Astrocyte (in vitro differentiated cells and primary cell): ENCODE measurements around the gene BIRC3. TPM values are rescaled to one million over a fixed set of nuclear protein-coding genes. Genes with fewer than 3 reads are reported as not detected.

Source experiments
- DNase-seq: peaks from one replicate; pipeline ENCODE4 v3.0.0-alpha.2; 2010; ENCODE audit warnings: low read depth
- FAIRE-seq: peaks from 2 replicates; lab custom pipeline; 2011; peaks lifted over from hg19 to GRCh38; lab: Jason Lieb, UNC
- H2AFZ ChIP-seq: 2 replicates; pipeline ENCODE4 v1.6.0; 2012; ENCODE audit warnings: low read depth, low read length, inconsistent platforms
- H3K27ac ChIP-seq: 2 replicates; pipeline ENCODE4 v1.5.1; 2011; ENCODE audit warnings: low read depth, low read length, inconsistent platforms
- H3K27me3 ChIP-seq: 2 replicates; pipeline ENCODE4 v1.6.0; 2011; ENCODE audit warnings: low read length, inconsistent platforms; ENCODE audit not compliant: insufficient read depth
- H3K36me3 ChIP-seq: 2 replicates; pipeline ENCODE4 v1.5.1; 2011; ENCODE audit warnings: low read length, inconsistent platforms; ENCODE audit not compliant: insufficient read depth
- H3K4me1 ChIP-seq: 2 replicates; pipeline ENCODE4 v1.5.1; 2011; ENCODE audit warnings: low read length, inconsistent platforms; ENCODE audit not compliant: insufficient read depth
- H3K4me2 ChIP-seq: 2 replicates; pipeline ENCODE4 v1.6.0; 2012; ENCODE audit warnings: low read length, inconsistent platforms
- H3K4me3 ChIP-seq: 2 replicates; pipeline ENCODE4 v1.5.1; 2011; ENCODE audit warnings: low read depth, mild to moderate bottlenecking, low read length, inconsistent platforms; ENCODE audit not compliant: insufficient read depth
- H3K79me2 ChIP-seq: 2 replicates; pipeline ENCODE4 v1.6.0; 2012; ENCODE audit warnings: mild to moderate bottlenecking, low read length, inconsistent platforms; ENCODE audit not compliant: insufficient read depth
- H3K9ac ChIP-seq: 2 replicates; pipeline ENCODE4 v1.6.0; 2012; ENCODE audit warnings: mild to moderate bottlenecking, low read length, inconsistent platforms
- H3K9me3 ChIP-seq: 2 replicates; pipeline ENCODE4 v1.5.1; 2012; ENCODE audit warnings: low read depth, mild to moderate bottlenecking, low read length, inconsistent platforms; ENCODE audit not compliant: insufficient read depth
- H4K20me1 ChIP-seq: 2 replicates; pipeline ENCODE4 v1.6.0; 2012; ENCODE audit warnings: low read length, inconsistent platforms; ENCODE audit not compliant: insufficient read depth
- H3K27ac Mint-ChIP-seq: one replicate; pipeline ENCODE4 v1.8.0; 2021; ENCODE audit warnings: mild to moderate bottlenecking, mixed read lengths; ENCODE audit not compliant: unreplicated experiment
- H3K27me3 Mint-ChIP-seq: one replicate; pipeline ENCODE4 v1.8.0; 2021; ENCODE audit warnings: low read depth, mixed read lengths; ENCODE audit not compliant: unreplicated experiment
- H3K36me3 Mint-ChIP-seq: one replicate; pipeline ENCODE4 v1.8.0; 2021; ENCODE audit warnings: low read depth, mixed read lengths; ENCODE audit not compliant: unreplicated experiment
- H3K4me1 Mint-ChIP-seq: one replicate; pipeline ENCODE4 v1.8.0; 2021; ENCODE audit warnings: low read depth, mixed read lengths; ENCODE audit not compliant: unreplicated experiment
- H3K4me3 Mint-ChIP-seq: one replicate; pipeline ENCODE4 v1.8.0; 2021; ENCODE audit warnings: mild to moderate bottlenecking, moderate library complexity, mixed read lengths; ENCODE audit not compliant: unreplicated experiment
- H3K9me3 Mint-ChIP-seq: one replicate; pipeline ENCODE4 v1.8.0; 2021; ENCODE audit warnings: mild to moderate bottlenecking, mixed read lengths; ENCODE audit not compliant: unreplicated experiment
- CTCF ChIP-seq: IDR thresholded peaks from 2 replicates; pipeline ENCODE4 v1.5.1; 2011; ENCODE audit warnings: low read depth, mild to moderate bottlenecking, inconsistent platforms, low read length, moderate library complexity; ENCODE audit not compliant: insufficient read depth
- EZH2 ChIP-seq: IDR thresholded peaks from 2 replicates; pipeline ENCODE4 v1.6.1; 2012; ENCODE audit warnings: mild to moderate bottlenecking, low read length, inconsistent platforms; ENCODE audit not compliant: insufficient read depth
- total RNA-seq: library from RNA; stranded (reverse); gene quantifications from 2 replicates; pipeline ENCODE4 v1.2.1, GENCODE V29; 2021

The BIRC3 gene
- total RNA-seq, 1 donor from 2014 or later: 2.6 TPM

DNA sequence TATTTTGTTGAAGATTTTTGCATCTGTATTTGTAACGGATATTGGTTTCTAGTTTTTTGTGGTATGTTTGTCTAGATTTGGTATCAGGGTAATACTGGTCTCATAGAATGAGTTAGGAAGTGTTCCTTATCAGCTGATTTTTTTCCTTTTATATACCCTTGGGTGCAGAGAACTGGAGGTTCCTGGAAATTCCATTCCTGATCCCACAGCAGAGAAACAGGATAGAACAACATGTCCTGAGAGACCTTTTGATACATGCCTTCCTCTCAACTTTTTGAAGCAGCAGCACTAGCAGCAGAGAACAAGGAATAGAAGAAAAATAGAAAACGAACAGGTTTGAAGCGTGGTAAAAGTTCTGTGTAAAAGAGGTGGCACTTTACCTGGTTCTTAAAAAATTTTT, 66.6 kb downstream of the BIRC3 start:
- FAIRE-seq: no peak
- Histone ChIP-seq H3K9ac (no peak overlapping the region), H3K27ac (no peak overlapping the region), H3K4me3 (no peak overlapping the region), H3K4me2 (no peak overlapping the region), H3K9me3 (no peaks in the 10 kb centered on the region), H3K79me2 (no peaks in the 10 kb centered on the region), H2AFZ (no peak overlapping the region), H3K4me1 (no peaks in the 10 kb centered on the region), H3K27me3 (no peaks in the 10 kb centered on the region), H4K20me1 (peaks cover 10% of the 10 kb centered on the region), H3K36me3 (peaks cover 45% of the 10 kb centered on the region)
- Mint-ChIP-seq H3K36me3 (peaks cover 25% of the 10 kb centered on the region), H3K4me3 (no peak overlapping the region), H3K4me1 (peaks cover 22% of the 10 kb centered on the region), H3K27ac (no peak overlapping the region), H3K9me3 (peaks cover 2% of the 10 kb centered on the region), H3K27me3 (no peaks in the 10 kb centered on the region)
- DNase-seq: no peak
- no peak for TF ChIP-seq CTCF
- TF ChIP-seq EZH2: no peak

DNA sequence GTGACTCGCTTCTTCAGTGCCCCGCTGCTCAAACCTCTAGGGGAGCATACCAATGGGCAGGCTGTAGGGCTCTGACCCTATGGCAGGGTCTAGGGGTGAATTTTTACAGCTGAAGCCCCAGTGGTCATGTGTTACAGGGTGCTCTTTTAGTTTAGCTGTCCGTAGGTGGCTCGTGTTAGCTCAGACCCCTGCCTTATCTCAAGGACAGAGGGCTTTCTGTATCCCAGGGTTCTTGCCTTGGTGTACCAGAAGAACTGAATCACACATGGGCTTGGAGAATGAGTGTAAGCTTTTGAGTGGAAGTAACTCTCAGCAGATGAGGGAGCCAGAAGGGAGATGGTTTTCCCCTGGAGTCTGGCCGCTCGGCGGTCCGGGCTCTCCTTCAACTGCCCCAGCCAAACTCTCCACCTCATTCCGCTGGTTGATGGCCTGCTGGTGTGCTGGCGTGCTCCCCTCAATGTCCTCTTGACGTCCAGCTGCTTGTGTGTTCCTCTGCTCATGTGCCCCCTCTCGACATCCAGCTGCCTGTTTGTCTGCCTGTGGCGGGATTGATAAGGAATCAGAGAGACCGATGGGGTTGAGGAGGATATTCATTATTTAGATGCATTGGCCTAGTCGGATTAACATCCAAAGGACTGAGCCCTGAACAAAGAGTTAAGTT, 67.3 kb downstream of the BIRC3 start:
- TF ChIP-seq EZH2 (no peak), CTCF (no peak)
- DNase-seq (no peak), FAIRE-seq (no peak)
- H3K4me1 ChIP-seq: no peaks in the 10 kb centered on the region
- no peaks in the 10 kb centered on the region for H3K27me3 ChIP-seq
- peaks cover 45% of the 10 kb centered on the region for H3K36me3 ChIP-seq
- no peak overlapping the region for H3K4me2 ChIP-seq
- H3K9me3 ChIP-seq: no peaks in the 10 kb centered on the region
- Mint-ChIP-seq H3K27ac (no peak overlapping the region), H3K4me1 (peaks cover 22% of the 10 kb centered on the region), H3K4me3 (no peak overlapping the region), H3K36me3 (peaks cover 30% of the 10 kb centered on the region), H3K27me3 (no peaks in the 10 kb centered on the region), H3K9me3 (peaks cover 2% of the 10 kb centered on the region)
- no peak overlapping the region for H3K27ac ChIP-seq
- no peak overlapping the region for H3K4me3 ChIP-seq
- peaks cover 7% of the 10 kb centered on the region for H4K20me1 ChIP-seq
- H3K9ac ChIP-seq: no peak overlapping the region
- H2AFZ ChIP-seq: no peak overlapping the region
- H3K79me2 ChIP-seq: no peaks in the 10 kb centered on the region
